GM18870 (cell line): Measurements from ENCODE around the gene HTD2.
A peak's percentile ranks its signal among the peaks of the same experiment; 100 is the strongest.
"Not testable (repeated sequence)": the region's sequence is repeated elsewhere in the genome, so short reads cannot be mapped to it uniquely, and the experiment has no call there.

Source experiments
- ATAC-seq: cut with Tn5 transposase; IDR thresholded peaks from one replicate; pipeline ENCODE4 v1.9.1; 2021; ENCODE audit warnings: moderate library complexity; ENCODE audit not compliant: unreplicated experiment

Gene HTD2

GRCh38 chr3:58305882-58306711, at the start of gene HTD2, which contains the start of gene RPP14:
TSS of gene HTD2 (plus strand) at chr3:58306520. CDS start at chr3:58317614, 11,094 bp downstream.
TSS of gene RPP14 (plus strand) at chr3:58306245. CDS start at chr3:58310330, 4,085 bp downstream.
- ATAC-seq: peak; percentile 85

GRCh38 chr3:58258392-58259055, 47.8 kb upstream of the HTD2 start:
- no peak for ATAC-seq

- no peak for ATAC-seq
Observed at GRCh38 chr3:58260261-58260731, 46.0 kb upstream of the HTD2 start.

GRCh38 chr3:58260733-58261132, 45.6 kb upstream of the HTD2 start:
- no peak for ATAC-seq

- peak; percentile 74 for ATAC-seq
Observed at GRCh38 chr3:58261954-58262666, 44.2 kb upstream of the HTD2 start.

- no peak for ATAC-seq
Observed at GRCh38 chr3:58266577-58266976, 39.7 kb upstream of the HTD2 start.

- not testable (repeated sequence) for ATAC-seq
Observed at GRCh38 chr3:58267543-58267942, 38.8 kb upstream of the HTD2 start.

- ATAC-seq: no peak
Observed at GRCh38 chr3:58269356-58269755, 37.0 kb upstream of the HTD2 start.

- no peak for ATAC-seq
Observed at GRCh38 chr3:58270485-58270884, 35.8 kb upstream of the HTD2 start.

- ATAC-seq: no peak
Observed at GRCh38 chr3:58271901-58272501, 34.3 kb upstream of the HTD2 start.

GRCh38 chr3:58272891-58273290, 33.4 kb upstream of the HTD2 start:
- ATAC-seq: no peak

- ATAC-seq: not testable (repeated sequence)
Observed at GRCh38 chr3:58273362-58273761, 33.0 kb upstream of the HTD2 start.

- ATAC-seq: no peak
Observed at GRCh38 chr3:58274027-58274614, 32.2 kb upstream of the HTD2 start.

GRCh38 chr3:58281069-58281468, 25.3 kb upstream of the HTD2 start:
- ATAC-seq: no peak

GRCh38 chr3:58285334-58285733, 21.0 kb upstream of the HTD2 start:
- no peak for ATAC-seq

GRCh38 chr3:58287354-58287753, 19.0 kb upstream of the HTD2 start:
- ATAC-seq: no peak

- ATAC-seq: no peak
Observed at GRCh38 chr3:58288011-58288728, 18.1 kb upstream of the HTD2 start.

GRCh38 chr3:58288964-58289613, 17.2 kb upstream of the HTD2 start:
- not testable (repeated sequence) for ATAC-seq

GRCh38 chr3:58290446-58290845, 15.9 kb upstream of the HTD2 start:
- ATAC-seq: not testable (repeated sequence)
